HG03159 (cell line): ENCODE results near the gene RPL29.
A peak's percentile ranks its signal among the peaks of the same experiment; 100 is the strongest.
"Not testable (repeated sequence)": the region's sequence is repeated elsewhere in the genome, so short reads cannot be mapped to it uniquely, and the experiment has no call there.

Source experiments
- ATAC-seq: cut with Tn5 transposase; IDR thresholded peaks from one replicate; pipeline ENCODE4 v1.9.1; 2021; ENCODE audit warnings: mild to moderate bottlenecking, moderate library complexity; ENCODE audit not compliant: unreplicated experiment

The RPL29 gene

DNA sequence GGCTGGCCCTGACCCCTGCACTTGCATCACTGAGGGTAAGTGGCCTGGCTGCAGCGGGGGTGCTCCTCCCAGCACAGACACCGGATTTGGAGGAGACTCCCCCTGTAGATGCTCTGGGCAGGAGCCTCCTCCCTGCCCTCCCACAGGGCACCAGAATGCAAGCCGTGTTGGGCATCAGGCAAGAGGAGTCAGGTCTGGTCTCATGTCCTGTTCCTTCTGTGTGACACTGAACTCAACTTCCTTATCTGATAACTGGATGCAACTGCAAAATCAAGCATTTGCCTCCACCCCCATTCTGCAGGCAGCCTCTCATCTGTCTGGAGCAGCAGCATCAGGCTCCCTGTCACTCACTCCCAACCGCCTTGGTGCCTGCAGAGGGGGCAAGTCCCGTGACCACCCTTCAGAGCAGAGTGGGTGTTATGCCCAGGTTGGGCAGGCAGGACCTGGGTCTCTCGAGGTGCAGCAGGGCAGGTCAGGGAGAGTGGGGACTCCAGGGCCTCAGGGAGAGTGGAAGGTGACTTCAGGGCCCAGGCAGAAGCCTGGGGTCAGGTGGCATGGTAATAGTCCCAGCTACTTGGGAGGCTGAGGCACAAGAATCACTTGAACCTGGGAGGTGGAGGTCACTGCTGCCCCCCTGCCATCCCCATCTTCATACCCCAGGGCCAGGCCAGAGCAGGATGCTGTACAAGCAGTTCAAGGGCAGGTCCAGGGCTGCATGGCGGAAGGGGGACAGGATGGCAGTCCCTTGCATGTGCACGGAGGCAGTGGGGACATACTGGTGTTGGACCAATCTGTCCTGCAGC lies 10.5 kb upstream of the RPL29 start:
- no peak for ATAC-seq

DNA sequence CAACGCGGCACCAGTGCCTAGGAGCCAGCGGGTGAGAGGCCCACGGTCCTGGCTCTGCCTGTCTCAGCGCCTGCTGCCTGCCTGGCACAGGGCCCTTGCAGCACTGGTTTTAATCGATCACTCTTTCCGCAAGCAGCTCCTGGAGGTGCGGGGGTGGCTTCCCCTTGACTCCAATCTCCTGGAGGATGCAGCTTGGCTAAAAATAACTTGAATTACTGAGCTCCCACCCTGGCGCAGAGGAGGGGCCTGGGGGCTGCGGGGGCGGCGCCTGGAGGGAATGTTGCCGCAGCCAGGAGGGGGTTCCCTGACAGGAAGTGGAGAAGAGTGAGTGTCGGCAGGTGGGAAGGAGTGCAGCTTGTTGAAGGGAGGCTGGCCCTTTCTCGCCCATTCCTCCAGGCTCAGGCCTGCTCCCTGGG lies 9.9 kb upstream of the RPL29 start:
- ATAC-seq: no peak

DNA sequence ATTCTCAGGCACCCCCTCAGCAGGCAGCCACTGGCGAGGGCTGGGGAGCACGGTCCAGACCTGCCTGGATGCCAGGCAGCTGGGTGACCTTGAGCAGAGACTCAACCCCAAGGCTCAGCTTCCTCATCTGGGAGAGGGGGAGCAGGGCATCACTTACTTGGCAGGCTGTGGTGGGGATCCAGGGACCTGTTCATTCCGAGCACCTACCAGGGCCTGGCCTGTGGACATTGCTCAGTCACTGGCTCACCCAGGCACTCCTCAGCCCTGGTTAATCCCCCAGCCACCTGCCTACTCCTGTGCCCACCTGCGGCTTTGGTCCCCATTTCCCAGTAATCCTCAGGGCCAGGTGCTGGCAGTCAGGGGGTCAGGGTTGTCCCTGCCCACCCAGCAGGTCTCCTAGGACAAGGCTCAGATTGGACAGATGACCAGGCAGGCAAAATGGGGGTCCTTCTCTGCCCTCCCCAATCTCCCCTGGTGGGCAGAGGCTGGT lies 9.3 kb upstream of the RPL29 start:
- ATAC-seq: no peak

DNA sequence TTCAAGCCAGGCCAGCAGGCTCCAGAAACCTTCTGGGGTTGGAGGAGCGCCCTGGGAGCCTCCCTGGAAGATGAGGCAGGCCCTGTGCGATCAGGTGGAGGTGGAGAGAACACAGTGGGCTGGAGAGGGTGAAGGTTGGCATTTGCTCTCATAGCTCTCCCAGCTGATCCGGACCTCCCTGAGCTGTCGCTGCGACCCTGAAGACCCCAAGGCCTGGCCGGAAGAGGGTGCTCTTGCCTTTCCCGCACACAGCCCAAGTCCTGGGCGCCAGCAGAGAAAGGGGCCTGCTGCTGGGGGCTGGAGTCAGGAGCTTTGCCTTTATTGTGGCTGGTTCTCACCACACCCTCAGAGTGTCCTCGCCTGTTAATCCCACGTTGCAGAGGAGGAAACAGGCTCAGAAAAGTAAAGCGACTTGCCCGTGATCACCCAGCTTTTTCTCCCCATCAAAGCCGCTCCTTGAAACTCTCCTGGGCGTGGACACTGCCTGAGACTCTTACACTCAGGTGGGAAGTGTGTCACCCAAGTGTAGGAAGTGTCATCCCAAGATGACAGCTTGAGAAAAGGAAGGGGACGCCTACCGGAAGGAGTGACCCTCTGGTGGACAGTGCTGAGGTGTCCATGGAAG lies 8.6 kb upstream of the RPL29 start:
- no peak for ATAC-seq

DNA sequence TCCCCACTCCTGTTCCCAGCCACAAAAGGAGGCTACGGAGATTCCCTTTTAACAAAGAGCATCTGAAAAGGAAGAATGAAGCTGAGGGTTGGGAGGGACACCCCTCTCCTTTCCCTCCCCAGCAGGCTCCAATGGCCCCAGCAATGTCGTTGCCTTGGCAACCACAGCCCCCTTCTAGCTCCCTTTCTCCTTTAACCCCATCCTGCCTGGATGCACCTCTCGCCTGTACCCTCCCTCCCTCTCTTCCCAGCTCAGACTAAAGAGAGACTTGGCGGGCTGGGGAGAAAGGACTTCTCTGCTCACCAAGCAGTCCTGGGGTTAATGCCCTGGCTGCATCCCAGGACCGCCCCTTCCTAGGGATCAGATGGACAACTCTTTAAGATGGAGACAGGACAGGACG lies 7.1 kb upstream of the RPL29 start:
- ATAC-seq: no peak

GRCh38 chr3:52001443-52001974 lies 5.8 kb upstream of the RPL29 start:
- peak; percentile 74 for ATAC-seq

DNA sequence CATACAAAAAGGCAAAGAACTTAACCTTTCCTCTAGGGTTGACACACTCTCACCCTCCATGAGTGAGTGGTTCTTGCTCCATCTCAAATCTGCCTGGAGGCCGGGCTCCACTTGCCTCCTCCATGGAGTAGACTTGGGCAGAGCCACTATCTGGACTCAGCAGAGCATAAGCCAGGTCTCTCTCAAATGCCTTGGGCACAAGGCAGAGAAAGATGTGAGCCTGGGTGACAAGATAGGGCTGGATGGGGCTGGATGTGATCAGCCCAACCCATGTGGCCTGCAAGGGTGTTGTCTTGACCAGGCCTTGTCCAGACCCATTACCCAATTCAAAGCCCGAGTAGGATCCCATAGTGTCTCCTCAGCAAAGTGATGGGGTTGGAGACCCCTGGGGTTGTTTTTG lies 4.2 kb upstream of the RPL29 start:
- no peak for ATAC-seq

DNA sequence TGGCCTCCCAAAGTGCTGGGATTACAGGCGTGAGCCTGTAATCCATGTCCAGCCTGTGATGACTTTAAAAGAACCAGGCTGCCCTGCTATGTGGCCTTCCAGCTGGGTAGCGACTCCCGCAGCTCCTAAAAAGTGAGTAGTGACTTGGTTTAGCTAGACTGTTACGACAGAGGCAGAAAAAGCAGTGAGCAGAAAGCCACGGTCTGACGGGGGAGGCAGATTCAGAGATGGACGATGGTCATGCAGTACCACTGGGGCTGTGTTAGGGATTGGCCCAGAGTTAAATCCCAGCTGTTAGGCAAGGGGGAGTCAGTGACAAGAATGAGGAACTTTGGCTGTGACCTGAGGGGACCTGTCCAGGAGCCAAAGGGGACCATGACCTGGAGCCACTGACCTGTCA lies 3.1 kb upstream of the RPL29 start:
- ATAC-seq: no peak

GRCh38 chr3:51997935-51998596 lies 2.4 kb upstream of the RPL29 start:
- ATAC-seq: no peak

- ATAC-seq: no peak
Measured at GRCh38 chr3:51997172-51997571, 1.5 kb upstream of the RPL29 start.

- no peak for ATAC-seq
Measured at GRCh38 chr3:51994530-51994929, 1.2 kb downstream of the RPL29 start.

GRCh38 chr3:51993657-51994056 lies 2.0 kb downstream of the RPL29 start:
- not testable (repeated sequence) for ATAC-seq

DNA sequence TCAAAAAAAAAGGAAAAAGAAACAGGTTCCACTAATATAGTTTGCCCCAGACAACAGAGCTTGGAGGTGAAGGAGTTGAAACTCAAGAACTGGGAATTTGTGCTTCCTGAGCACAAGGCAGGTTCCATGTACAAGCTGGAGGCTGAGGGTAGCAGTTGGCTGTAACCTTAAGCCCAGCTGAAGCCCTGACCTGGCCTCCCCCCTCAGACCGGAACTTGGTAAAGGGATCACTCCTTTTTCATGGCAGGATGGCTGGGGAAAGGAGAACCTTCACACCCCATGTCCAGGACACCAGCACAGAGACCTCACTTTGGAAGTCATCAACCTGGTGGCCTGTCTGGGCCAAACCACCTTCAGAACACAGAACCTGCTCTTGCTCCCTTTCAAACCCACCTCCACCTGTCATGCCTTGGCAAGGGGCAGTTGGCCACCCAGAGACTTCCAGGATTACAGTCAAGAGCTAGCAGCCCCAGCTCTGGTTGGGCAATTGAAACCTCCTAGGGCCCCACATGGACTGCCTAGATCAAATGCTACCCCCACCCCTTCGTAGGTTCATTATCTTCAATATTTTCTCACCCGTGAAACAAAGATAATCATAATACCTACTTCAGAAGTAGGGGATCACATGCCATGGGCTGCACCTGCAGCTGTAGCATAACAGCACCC lies 3.5 kb downstream of the RPL29 start:
- ATAC-seq: no peak

DNA sequence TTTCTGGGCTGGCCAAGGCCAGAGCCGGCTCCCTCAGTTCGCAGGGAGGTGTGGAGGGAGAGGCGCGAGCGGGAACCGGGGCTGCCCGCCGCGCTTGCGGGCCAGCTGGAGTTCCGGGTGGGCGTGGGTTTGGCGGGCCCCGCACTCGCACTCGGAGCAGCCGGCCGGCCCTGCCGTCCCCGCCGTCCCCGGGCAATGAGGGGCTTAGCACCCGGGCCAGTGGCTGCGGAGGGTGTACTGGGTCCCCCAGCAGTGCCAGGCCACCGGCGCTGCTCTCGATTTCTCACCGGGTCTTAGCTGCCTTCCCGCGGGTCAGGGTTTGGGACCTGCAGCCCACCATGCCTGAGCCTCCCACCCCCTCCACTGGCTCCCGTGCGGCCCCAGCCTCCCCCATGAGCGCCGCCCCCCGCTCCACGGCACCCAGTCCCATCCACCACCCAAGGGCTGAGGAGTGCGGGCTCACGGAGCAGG lies 5.2 kb downstream of the RPL29 start:
- not testable (repeated sequence) for ATAC-seq

DNA sequence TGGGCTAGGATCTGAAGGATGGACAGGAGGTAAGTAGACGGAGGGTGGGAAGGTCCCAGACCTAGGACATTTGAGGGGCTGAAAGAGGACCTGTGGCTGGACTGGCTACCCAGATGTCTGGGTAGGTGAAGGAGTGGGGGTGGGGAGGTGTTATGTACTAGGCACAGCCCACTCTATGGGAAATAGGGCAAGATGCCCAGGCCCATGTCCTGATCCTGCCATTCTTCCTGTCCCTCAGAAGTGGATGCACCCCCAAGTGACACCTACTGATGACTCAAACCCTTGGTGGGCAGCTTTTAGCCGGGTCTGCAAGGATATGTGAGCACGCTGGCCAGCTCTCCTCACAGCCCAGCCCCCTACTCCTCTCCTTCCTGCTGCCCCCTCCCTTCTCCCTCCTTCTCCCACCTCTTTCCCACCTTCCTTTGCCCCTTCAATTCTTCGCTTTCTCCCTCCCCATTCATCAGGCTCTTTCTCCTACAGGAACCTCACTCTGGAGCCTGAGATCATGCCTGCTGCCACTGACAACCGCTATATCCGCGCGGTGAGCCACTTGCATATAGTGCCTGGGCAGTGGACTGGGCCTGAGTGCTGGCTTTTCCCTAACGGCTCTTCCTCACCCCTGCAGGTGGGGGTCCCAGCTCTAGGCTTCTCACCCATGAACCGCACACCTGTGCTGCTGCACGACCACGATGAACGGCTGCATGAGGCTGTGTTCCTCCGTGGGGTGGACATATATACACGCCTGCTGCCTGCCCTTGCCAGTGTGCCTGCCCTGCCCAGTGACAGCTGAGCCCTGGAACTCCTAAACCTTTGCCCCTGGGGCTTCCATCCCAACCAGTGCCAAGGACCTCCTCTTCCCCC lies 7.2 kb downstream of the RPL29 start:
- ATAC-seq: no peak

DNA sequence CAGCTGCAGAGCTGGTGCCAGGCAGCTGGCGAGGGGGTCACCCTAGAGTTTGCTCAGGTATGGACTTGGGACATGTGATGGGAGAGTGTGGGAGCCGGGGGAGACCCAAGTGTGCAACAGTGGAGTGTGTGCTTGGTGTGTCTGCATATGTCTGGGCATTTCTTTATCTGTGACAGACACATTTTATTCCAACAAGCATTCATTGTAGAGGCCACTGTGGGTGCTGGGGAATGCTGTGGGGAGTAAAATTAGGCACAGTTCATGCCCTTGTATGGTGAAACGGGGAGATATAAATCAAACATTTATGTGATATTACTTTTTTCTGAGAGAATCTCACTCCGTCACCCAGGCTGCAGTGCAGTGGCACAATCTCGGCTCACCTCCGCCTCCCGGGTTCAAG lies 8.1 kb downstream of the RPL29 start:
- ATAC-seq: no peak

DNA sequence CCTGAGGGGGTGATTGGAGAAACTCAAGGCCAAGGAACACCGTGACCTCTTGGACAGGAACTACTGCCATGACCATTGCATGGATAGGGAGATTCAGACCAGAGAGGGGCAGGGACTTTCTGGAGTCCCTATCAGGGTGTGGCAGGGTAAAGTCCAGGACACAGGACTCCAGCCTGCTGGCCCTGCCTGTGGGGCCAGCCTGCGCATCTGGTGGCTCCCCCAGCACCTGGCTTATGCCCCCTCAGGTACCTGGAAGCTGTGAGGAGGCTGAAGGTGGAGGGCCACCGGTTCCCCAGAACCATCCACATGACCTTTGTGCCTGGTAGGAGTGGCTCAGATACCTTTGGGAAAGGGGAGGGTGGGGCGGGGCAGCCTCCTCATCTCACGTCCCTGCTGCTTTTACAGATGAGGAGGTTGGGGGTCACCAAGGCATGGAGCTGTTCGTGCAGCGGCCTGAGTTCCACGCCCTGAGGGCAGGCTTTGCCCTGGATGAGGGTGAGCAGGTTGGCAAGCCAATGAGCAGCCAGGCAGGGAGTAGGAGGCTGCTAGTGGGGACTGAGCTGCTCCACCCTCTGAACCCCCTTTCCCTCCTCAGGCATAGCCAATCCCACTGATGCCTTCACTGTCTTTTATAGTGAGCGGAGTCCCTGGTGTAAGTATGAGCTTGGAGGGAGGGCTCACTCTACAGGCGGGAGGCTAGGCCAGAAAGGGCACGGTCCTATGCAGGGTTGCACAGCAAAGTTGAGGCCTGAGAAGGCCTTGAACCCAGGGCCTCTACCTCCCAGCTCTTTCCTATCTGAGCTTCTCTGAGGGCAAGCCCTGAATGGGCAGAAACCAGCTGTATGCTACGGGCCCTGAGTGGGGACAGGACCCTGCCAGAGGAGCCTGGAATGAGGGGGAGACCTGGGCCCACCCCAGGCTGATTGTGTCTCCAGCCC lies 9.4 kb downstream of the RPL29 start:
- no peak for ATAC-seq

DNA sequence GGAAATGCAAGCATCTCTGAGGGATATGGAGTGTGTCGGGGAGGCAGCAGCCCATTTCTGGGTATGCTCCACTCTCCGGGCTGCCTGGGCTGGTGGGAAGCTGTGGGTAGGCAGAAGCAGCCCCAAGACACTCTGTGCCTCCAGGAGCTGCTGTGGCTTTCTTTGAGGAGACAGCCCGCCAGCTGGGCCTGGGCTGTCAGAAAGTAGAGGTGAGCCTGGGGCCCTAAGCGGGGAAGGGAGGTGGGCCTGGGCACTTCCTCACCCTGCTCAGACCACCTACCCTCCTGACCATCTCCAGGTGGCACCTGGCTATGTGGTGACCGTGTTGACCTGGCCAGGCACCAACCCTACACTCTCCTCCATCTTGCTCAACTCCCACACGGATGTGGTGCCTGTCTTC lies 10.6 kb downstream of the RPL29 start:
- ATAC-seq: no peak

DNA sequence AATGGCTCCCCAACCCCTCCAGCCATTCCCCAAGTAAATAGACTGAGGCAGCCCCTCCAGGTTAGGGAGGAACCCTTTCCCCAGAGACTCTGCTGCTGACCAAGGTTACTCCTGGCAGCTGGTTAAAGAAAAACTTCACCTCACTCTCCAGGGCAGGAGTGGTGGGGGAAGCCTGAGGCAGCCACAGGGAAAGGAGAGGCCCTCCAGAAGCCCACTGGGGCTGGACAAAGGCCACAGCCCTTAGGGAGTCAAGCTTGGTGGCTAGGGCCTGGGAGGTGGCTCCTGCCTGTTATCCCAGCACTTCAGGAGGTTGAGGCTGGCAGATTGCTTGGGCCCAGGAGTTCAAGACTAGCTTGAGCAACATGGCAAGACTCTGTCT lies 11.4 kb downstream of the RPL29 start:
- no peak for ATAC-seq
